NB4 (cell line): Measurements from ENCODE around the gene OR2D3.
"Not testable (repeated sequence)": the region's sequence is repeated elsewhere in the genome, so short reads cannot be mapped to it uniquely, and the experiment has no call there.

ENCODE experiments used
- DNase-seq: peaks from one replicate; pipeline ENCODE4 v3.0.0; 2010; ENCODE audit warnings: low read depth
- H3K4me3 ChIP-seq: one replicate; pipeline ENCODE4 v1.5.1; 2011; ENCODE audit warnings: mild to moderate bottlenecking, low read depth, low read length, moderate library complexity
- CTCF ChIP-seq: IDR thresholded peaks from one replicate; pipeline ENCODE4 v1.5.1; 2012; ENCODE audit warnings: low read depth, low read length
- MAX ChIP-seq: IDR thresholded peaks from 2 replicates; pipeline ENCODE4 v1.6.1; 2011; ENCODE audit warnings: low read depth, low read length
- MYC ChIP-seq: IDR thresholded peaks from 2 replicates; pipeline ENCODE4 v1.6.1; 2011; ENCODE audit warnings: low read depth, low read length
- POLR2A ChIP-seq: IDR thresholded peaks from 2 replicates; pipeline ENCODE4 v1.6.1; 2011; ENCODE audit warnings: mild to moderate bottlenecking; ENCODE audit not compliant: insufficient read length; ENCODE audit errors: extremely low read depth

OR2D3 gene

DNA sequence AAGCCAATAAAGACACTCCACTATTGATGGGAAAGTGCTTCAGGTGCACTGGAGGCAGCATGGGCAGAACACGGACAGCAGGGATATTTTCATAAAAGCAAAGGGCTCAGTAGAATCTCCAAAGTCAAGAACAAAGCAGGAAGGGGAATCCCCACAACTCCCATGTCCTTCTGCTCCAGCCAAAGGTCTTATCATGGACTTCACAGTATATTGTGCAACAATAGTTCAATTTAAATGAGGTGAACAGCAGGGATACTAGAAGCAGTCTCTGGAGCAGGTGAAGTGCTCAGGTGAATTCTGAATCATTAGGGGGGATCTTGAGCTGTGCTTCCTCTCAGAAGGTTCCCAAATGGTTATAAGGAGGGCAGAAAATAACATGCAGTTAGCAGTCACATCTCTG lies 21.9 kb upstream of the OR2D3 start:
- TF ChIP-seq MYC (no peak), POLR2A (no peak), MAX (no peak), CTCF (no peak)
- H3K4me3 ChIP-seq = no peak overlapping the region
- DNase-seq = no peak

- no peak for TF ChIP-seq CTCF
- TF ChIP-seq POLR2A = no peak
- TF ChIP-seq MAX = no peak
- no peak for TF ChIP-seq MYC
- DNase-seq = no peak
- H3K4me3 ChIP-seq = no peak overlapping the region
Measured at GRCh38 chr11:6900327-6900999, 20.3 kb upstream of the OR2D3 start.

DNA sequence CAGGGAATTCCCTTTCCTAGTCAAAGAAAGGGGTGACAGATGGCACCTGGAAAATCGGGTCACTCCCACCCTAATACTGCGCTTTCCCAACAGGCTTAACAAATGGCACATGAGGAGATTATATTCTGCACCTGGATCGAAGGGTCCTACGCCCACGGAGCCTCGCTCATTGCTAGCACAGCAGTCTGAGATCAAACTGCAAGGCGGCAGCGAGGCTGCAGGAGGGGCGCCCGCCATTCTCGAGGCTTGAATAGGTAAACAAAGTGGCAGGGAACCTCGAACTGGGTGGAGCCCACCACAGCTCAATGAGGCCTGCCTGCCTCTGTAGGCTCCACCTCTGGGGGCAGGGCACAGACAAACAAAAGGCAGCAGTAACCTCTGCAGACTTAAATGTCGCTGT lies 16.0 kb upstream of the OR2D3 start:
- not testable (repeated sequence) for DNase-seq, H3K4me3 ChIP-seq

- DNase-seq = no peak
- H3K4me3 ChIP-seq = no peak overlapping the region
- TF ChIP-seq POLR2A (no peak), MYC (no peak), CTCF (no peak), MAX (no peak)
Measured at GRCh38 chr11:6911378-6911777, 9.4 kb upstream of the OR2D3 start.

DNA sequence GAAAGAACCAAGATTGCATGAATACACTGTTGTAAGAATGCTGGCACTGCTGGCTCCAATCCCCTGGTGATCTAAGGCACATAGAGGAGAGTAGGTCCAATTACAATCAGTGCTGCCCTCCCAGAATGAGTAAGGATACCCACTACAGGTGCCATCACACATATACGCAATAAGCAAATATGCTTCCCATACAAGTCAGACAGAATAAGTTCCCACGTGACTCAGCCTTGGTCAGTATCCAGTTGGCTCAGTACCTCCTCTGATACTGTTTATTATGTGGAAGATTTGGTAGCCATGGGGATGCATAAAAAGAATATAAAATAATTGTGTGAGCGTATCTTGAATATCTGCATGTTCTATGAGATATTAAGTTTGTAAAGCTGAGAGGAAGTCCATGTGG lies 8.9 kb upstream of the OR2D3 start:
- H3K4me3 ChIP-seq = no peak overlapping the region

DNA sequence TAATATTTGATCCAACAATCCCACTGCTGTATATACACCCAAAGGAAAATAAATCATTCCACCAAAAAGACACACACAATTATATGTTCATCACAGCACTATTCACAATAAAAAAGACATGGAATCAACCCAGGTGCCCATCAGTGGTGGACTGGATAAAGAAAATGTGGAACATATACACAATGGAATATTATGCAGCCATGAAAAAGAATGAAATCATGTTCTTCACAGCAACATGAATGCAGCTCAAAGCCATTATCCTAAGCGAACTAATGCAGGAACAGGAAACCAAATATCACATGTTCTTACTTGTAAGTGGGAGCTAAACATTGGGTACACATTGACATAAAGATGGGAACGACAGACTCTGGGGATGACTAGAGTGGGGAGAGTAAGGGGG lies 1.1 kb upstream of the OR2D3 start:
- no peak for DNase-seq
- no peak overlapping the region for H3K4me3 ChIP-seq
- no peak for TF ChIP-seq POLR2A
- TF ChIP-seq MYC = no peak
- TF ChIP-seq MAX = no peak
- TF ChIP-seq CTCF = no peak

More for the DNA sequence above, 8.9 kb upstream of the OR2D3 start:
- TF ChIP-seq CTCF (no peak), MYC (no peak), MAX (no peak), POLR2A (no peak)
- no peak for DNase-seq
